HUES64 (cell line): ENCODE data around the gene ILF3.

Source experiments
- H3K27ac ChIP-seq: 2 replicates; pipeline ENCODE4 v1.7.0; 2013; ENCODE audit warnings: low read depth, low read length, inconsistent platforms
- H3K27me3 ChIP-seq: 2 replicates; pipeline ENCODE4 v1.6.1; 2013; ENCODE audit warnings: mild to moderate bottlenecking, low read length; ENCODE audit not compliant: insufficient read depth
- H3K36me3 ChIP-seq: 2 replicates; pipeline ENCODE4 v1.6.1; 2013; ENCODE audit warnings: mild to moderate bottlenecking, low read length; ENCODE audit not compliant: insufficient read depth
- H3K4me1 ChIP-seq: 2 replicates; pipeline ENCODE4 v1.6.1; 2013; ENCODE audit warnings: mild to moderate bottlenecking, low read length, moderate library complexity; ENCODE audit not compliant: insufficient read depth
- H3K4me3 ChIP-seq: 2 replicates; pipeline ENCODE4 v1.5.1; 2013; ENCODE audit warnings: mild to moderate bottlenecking, low read length, moderate library complexity
- H3K9ac ChIP-seq: 2 replicates; pipeline ENCODE4 v1.6.1; 2013; ENCODE audit warnings: mild to moderate bottlenecking, low read depth, low read length
- H3K9me3 ChIP-seq: 2 replicates; pipeline ENCODE4 v1.6.1; 2013; ENCODE audit warnings: low read depth, low read length; ENCODE audit not compliant: insufficient read depth
- WGBS: fragments of 150-250, 120-280 bp; methylation state at CpG from one replicate; pipeline ENCODE4 v1.1.7; 2013; ENCODE audit warnings: missing lambda C conversion rate; 5-methylcytosine and 5-hydroxymethylcytosine counted together

ILF3 gene

DNA sequence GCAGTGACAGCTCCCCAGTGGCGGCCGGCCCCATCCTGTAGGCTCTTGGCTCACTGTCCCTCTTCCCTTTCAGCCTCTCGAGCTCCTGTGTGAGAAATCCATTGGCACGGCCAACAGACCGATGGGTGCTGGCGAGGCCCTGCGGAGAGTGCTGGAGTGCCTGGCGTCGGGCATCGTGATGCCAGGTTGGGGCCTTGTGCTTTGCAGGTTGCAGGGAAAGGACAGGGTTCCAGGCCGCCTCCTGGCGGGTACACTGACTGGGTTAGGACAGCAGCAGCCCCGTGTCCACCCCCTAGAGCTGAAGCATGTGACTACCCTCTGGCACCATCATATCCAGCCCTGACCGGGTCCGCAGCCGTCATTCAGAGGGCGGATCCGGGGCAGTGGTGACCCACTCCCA is 25.6 kb downstream of the ILF3 start:
- Histone ChIP-seq H3K27ac (no peak overlapping the region), H3K4me3 (no peak overlapping the region), H3K4me1 (no peaks in the 10 kb centered on the region), H3K27me3 (no peaks in the 10 kb centered on the region), H3K9ac (no peak overlapping the region), H3K9me3 (no peaks in the 10 kb centered on the region), H3K36me3 (peaks cover 95% of the 10 kb centered on the region)
- WGBS: 97% methylated on average over 18 of the region's 18 CpGs

DNA sequence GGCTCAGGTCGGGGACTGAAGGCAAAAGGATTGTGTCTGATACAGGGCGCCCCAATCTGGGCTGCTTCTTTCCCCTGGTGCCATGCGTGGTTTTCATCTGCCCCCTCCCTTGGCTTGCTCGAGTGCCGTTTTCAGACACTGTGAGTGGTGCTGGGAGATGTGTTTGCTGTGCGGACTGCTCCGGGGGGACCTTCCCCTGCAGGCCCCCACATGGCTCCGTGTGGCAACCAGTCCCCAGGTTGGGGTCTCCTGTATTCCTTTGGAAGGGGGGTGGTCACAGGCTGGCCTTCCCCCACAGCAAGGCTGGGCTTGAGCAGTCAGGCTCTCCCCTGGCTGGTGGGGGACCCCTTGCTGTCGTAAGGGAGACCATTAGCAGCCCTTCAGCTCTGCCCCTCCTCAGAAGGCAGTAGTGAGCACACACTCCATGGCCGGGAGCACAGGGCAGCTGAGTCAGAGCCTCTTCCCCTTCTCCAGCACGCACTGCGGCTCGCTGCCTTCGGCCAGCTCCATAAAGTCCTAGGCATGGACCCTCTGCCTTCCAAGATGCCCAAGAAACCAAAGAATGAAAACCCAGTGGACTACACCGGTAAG is 26.5 kb downstream of the ILF3 start:
- peaks cover 95% of the 10 kb centered on the region for H3K36me3 ChIP-seq
- no peaks in the 10 kb centered on the region for H3K27me3 ChIP-seq
- no peaks in the 10 kb centered on the region for H3K4me1 ChIP-seq
- H3K9ac ChIP-seq: no peak overlapping the region
- no peaks in the 10 kb centered on the region for H3K9me3 ChIP-seq
- no peak overlapping the region for H3K4me3 ChIP-seq
- WGBS: 96% methylated on average over 15 of the region's 15 CpGs
- no peak overlapping the region for H3K27ac ChIP-seq

DNA sequence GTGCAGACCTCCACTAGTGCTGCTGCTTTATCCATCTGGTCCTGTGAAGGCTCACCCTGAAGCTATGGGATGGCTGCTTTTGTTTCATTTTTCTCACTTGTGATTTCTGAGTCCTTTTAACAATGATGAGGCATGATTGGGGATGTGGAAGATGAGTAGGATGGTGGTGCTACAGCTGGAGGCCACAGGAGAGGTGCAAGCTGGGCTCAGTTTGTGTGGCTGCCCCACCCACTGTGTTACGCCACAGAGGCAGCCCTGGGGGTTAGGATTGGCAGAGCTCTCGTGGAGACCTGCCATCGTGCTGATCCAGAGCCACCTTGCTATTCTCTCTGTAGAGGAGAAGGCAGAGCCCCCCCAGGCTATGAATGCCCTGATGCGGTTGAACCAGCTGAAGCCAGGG is 27.5 kb downstream of the ILF3 start:
- Histone ChIP-seq H3K9ac (no peak overlapping the region), H3K27ac (no peak overlapping the region), H3K4me3 (no peak overlapping the region), H3K4me1 (no peaks in the 10 kb centered on the region), H3K36me3 (peaks cover 100% of the 10 kb centered on the region), H3K27me3 (no peaks in the 10 kb centered on the region), H3K9me3 (no peaks in the 10 kb centered on the region)
- WGBS: 99% methylated on average over 4 of the region's 4 CpGs

- WGBS: 94% methylated on average over 15 of the region's 15 CpGs
- Histone ChIP-seq H3K36me3 (peaks cover 99% of the 10 kb centered on the region), H3K27me3 (no peaks in the 10 kb centered on the region), H3K9me3 (no peaks in the 10 kb centered on the region), H3K9ac (no peak overlapping the region), H3K4me1 (no peaks in the 10 kb centered on the region), H3K27ac (peak overlapping the region; percentile 29; the same call in 1 of the 2 replicates), H3K4me3 (no peak overlapping the region)
Measured at GRCh38 chr19:10682397-10683063, 28.4 kb downstream of the ILF3 start.

GRCh38 chr19:10683064-10683426 is 28.9 kb downstream of the ILF3 start:
- no peak overlapping the region for H3K4me3 ChIP-seq
- H3K27ac ChIP-seq: peak overlapping the region; percentile 42; the same call in 1 of the 2 replicates
- WGBS: 93% methylated on average over 15 of the region's 15 CpGs
- H3K4me1 ChIP-seq: no peaks in the 10 kb centered on the region
- H3K27me3 ChIP-seq: no peaks in the 10 kb centered on the region
- H3K36me3 ChIP-seq: peaks cover 99% of the 10 kb centered on the region
- H3K9ac ChIP-seq: no peak overlapping the region
- H3K9me3 ChIP-seq: no peaks in the 10 kb centered on the region

DNA sequence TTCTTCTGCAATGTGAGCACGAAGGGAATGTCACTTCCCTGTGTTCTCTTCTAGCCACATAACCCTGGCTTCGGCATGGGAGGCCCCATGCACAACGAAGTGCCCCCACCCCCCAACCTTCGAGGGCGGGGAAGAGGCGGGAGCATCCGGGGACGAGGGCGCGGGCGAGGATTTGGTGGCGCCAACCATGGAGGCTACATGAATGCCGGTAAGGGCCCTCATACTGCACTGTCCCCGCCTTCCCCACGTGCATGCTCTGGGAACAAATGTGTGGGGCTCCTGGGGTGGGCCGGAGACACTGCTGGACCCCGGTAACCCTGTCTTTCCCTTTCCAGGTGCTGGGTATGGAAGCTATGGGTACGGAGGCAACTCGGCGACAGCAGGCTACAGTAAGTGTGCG is 29.4 kb downstream of the ILF3 start:
- H3K4me1 ChIP-seq: no peaks in the 10 kb centered on the region
- H3K9me3 ChIP-seq: no peaks in the 10 kb centered on the region
- no peak overlapping the region for H3K4me3 ChIP-seq
- H3K9ac ChIP-seq: no peak overlapping the region
- H3K27me3 ChIP-seq: no peaks in the 10 kb centered on the region
- H3K36me3 ChIP-seq: peaks cover 99% of the 10 kb centered on the region
- WGBS: 91% methylated on average over 21 of the region's 21 CpGs
- H3K27ac ChIP-seq: peak overlapping the region; percentile 42; the same call in 1 of the 2 replicates

DNA sequence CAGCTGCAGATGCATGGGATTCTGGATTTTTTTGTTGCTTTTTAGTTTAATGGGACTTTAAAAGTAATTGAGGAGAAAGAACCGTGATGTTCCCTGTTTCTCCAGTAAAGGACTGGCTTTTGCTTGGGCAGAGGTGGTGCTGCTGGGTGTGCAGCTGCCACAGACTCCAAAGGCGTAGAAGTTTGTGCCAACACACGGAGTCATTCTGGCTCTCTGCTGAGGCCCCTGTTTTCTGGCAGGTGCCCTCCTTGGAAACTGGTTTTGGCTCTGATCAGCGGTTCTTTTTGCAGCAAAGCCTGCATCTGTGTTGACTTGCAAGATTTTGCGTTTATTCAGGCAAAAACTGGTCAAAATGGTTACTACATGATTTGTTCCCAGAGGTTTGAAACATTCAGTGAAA is 31.1 kb downstream of the ILF3 start:
- H3K9me3 ChIP-seq: no peaks in the 10 kb centered on the region
- no peak overlapping the region for H3K9ac ChIP-seq
- no peak overlapping the region for H3K27ac ChIP-seq
- no peaks in the 10 kb centered on the region for H3K4me1 ChIP-seq
- no peak overlapping the region for H3K4me3 ChIP-seq
- WGBS: 95% methylated on average over 5 of the region's 5 CpGs
- H3K36me3 ChIP-seq: peaks cover 99% of the 10 kb centered on the region
- no peaks in the 10 kb centered on the region for H3K27me3 ChIP-seq

GRCh38 chr19:10686193-10686592 is 32.0 kb downstream of the ILF3 start:
- Histone ChIP-seq H3K27me3 (no peaks in the 10 kb centered on the region), H3K9ac (no peak overlapping the region), H3K4me3 (no peak overlapping the region), H3K9me3 (no peaks in the 10 kb centered on the region), H3K27ac (no peak overlapping the region), H3K4me1 (no peaks in the 10 kb centered on the region), H3K36me3 (peaks cover 99% of the 10 kb centered on the region)
- WGBS: 98% methylated on average over 10 of the region's 10 CpGs

DNA sequence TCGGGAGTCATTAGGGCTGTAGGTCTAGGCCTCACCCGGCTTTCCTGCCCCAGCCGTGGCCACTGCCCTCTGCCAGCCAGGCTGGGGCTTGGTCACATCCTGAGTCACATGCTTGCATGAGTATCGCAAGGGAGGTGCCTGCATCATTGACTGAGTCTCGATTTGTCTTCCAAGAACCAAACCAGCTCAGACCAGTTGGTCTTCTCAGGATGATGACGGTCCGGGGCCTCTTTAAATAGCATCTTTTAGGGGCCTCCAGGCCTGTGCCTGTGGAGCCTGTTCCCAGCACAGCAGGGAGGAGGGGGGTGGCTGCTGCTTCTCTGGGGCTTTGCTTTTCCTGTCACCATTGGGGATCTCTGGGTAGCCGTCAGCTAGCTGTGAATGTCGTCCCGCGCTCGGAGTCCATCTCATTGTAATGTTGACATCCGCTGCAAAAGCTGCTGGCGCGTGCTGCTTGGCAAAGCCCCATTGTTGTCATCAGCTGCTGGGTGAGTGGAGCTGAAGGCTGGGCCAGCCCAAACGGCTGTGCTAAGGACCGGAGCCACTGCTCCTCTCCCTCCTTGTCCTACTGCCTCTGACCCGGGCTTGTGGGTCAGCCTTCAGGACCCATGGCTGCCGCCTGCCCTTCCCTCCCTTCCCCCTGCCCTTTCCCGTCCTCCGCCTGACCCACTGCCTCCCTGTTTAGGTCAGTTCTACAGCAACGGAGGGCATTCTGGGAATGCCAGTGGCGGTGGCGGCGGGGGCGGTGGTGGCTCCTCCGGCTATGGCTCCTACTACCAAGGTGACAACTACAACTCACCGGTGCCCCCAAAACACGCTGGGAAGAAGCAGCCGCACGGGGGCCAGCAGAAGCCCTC is 32.7 kb downstream of the ILF3 start:
- H3K27me3 ChIP-seq: no peaks in the 10 kb centered on the region
- 95% methylated on average over 31 of the region's 31 CpGs for WGBS
- H3K27ac ChIP-seq: no peak overlapping the region
- H3K4me1 ChIP-seq: no peaks in the 10 kb centered on the region
- no peak overlapping the region for H3K9ac ChIP-seq
- peaks cover 99% of the 10 kb centered on the region for H3K36me3 ChIP-seq
- H3K9me3 ChIP-seq: no peaks in the 10 kb centered on the region
- no peak overlapping the region for H3K4me3 ChIP-seq

DNA sequence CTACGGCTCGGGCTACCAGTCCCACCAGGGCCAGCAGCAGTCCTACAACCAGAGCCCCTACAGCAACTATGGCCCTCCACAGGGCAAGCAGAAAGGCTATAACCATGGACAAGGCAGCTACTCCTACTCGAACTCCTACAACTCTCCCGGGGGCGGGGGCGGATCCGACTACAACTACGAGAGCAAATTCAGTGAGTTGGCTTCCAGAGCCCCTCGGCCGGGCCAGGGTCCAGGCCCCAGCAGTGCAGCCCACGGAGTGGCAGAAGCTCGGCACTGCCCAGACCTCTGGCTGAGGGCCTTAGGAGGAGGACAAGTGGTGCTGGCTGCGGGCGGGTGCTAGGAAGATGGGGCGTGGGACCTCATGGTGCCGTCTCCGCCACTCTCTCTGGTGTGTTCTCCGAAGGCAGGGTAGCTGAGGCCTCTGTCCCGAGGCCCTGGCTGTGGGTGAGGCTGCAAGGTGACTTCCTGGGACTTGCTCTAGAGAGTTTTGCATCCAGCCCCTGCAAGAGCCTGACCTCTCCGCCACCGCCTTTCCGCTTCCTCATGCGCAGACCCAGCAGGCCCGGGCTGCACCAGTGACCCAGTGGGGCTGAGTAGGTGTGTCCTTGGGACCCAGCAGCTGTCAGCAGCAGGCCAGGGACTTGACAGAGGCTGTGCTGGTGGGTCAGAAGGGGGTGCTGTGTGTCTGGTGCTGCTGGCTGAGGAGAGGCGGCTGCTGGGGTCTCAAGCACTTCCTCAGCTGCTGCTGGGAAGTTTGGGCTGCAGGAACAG is 33.6 kb downstream of the ILF3 start:
- Histone ChIP-seq H3K4me3 (no peak overlapping the region), H3K4me1 (no peaks in the 10 kb centered on the region), H3K27ac (no peak overlapping the region), H3K36me3 (peaks cover 99% of the 10 kb centered on the region), H3K9ac (no peak overlapping the region), H3K9me3 (no peaks in the 10 kb centered on the region), H3K27me3 (no peaks in the 10 kb centered on the region)
- 95% methylated on average over 25 of the region's 25 CpGs for WGBS
